Small intestine (tissue), 7 donors: ENCODE data around the gene SERPINB6. TPM values are rescaled to one million over a fixed set of nuclear protein-coding genes. Genes with fewer than 3 reads are reported as not detected.
"Not testable (repeated sequence)": the region's sequence is repeated elsewhere in the genome, so short reads cannot be mapped to it uniquely, and the experiment has no call there.

ENCODE experiments used
- DNase-seq, 2 donors: peaks; one replicate each; pipeline versions ENCODE4 v3.0.0 to v3.0.0-alpha.2; 2013
- FAIRE-seq: peaks from 2 replicates; lab custom pipeline; 2012; peaks lifted over from hg19 to GRCh38; lab: Jason Lieb, UNC
- H3K27ac ChIP-seq, 3 donors: one replicate each; pipeline ENCODE4 v1.5.1; 2013; ENCODE audit warnings: low read length in 2 of 3, mild to moderate bottlenecking in 2 of 3, control low read depth in 1 of 3, inconsistent platforms in 1 of 3, low read depth in 1 of 3, moderate library complexity in 1 of 3
- H3K27me3 ChIP-seq, 3 donors: one replicate each; pipeline ENCODE4 v1.6.1; 2013; ENCODE audit warnings: low read length in 3 of 3, inconsistent platforms in 1 of 3; ENCODE audit not compliant: control insufficient read depth in 3 of 3, insufficient read depth in 3 of 3
- H3K36me3 ChIP-seq, 3 donors: one replicate each; pipeline ENCODE4 v1.6.1; 2013; ENCODE audit warnings: low read length in 3 of 3, inconsistent platforms in 1 of 3, low read depth in 1 of 3, mild to moderate bottlenecking in 1 of 3, moderate library complexity in 1 of 3; ENCODE audit not compliant: control insufficient read depth in 3 of 3, insufficient read depth in 2 of 3
- H3K4me1 ChIP-seq, 3 donors: one replicate each; pipeline ENCODE4 v1.6.1; 2013; ENCODE audit warnings: low read length in 2 of 3, inconsistent platforms in 1 of 3, low read depth in 1 of 3, mild to moderate bottlenecking in 1 of 3, moderate library complexity in 1 of 3; ENCODE audit not compliant: control insufficient read depth in 3 of 3, insufficient read depth in 2 of 3
- H3K4me3 ChIP-seq, 3 donors: one replicate each; pipeline ENCODE4 v1.5.1; 2013; ENCODE audit warnings: low read length in 3 of 3, control low read depth in 1 of 3, inconsistent platforms in 1 of 3, low read depth in 1 of 3, mild to moderate bottlenecking in 1 of 3, moderate library complexity in 1 of 3
- H3K9me3 ChIP-seq, 2 donors: one replicate each; pipeline ENCODE4 v1.6.1; 2013; ENCODE audit warnings: low read depth in 1 of 2, low read length in 1 of 2; ENCODE audit not compliant: control insufficient read depth in 2 of 2, insufficient read depth in 1 of 2
- WGBS, 3 donors: extraction: QIAGEN DNeasy Blood & Tissue Kit; methylation state at CpG; one replicate each; pipeline ENCODE4 v1.1.7; 2013; 5-methylcytosine and 5-hydroxymethylcytosine counted together
- polyA plus RNA-seq, 4 donors: library from polyadenylated mRNA; stranded (reverse) in 3 of 4; unstranded in 1 of 4; fragments of 200-250 nt in 3 of 4; fragments of 120-200 nt in 1 of 4; gene quantifications; one replicate each; pipeline versions ENCODE4 v1.2.1 to v1.2.3, GENCODE V29; 2013
- donor health status: healthy with polysubstance abuse.
- donor health status: control.
- donor health status: control.
- donor health status: Bipolar disorder and iron deficiency.
- donor health status: healthy.

Gene SERPINB6
- polyA plus RNA-seq, 4 donors = 280 to 539 (median 418) TPM

DNA sequence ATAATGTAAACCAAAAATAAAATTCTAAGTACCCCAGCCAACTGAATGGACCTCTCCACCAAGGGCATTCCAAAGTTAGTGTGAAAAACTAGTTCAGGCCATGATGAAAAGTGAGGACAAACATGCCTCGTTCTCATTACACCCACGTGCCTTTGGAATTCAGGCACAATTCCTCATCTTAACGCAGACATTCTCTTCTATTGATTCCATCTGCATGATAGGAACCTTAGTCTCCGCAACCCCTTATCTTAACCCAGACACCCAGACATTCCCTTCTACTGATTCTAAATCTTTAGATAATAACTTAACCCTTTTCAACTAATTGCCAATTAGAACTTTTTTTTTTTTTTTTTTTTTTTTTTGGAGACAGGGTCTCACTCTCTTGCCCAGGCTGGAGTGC is 7.6 kb upstream of the SERPINB6 start:
- H3K36me3 ChIP-seq = no peaks in the 10 kb centered on the region
- no peak overlapping the region for H3K4me3 ChIP-seq
- WGBS, 3 donors = 80 to 83% (median 83%) methylated on average over 4 of the region's 4 CpGs
- DNase-seq = no peak
- no peak overlapping the region for H3K27ac ChIP-seq
- H3K4me1 ChIP-seq = peaks cover 11 to 52% (median 13%) of the 10 kb centered on the region in 3 donors
- FAIRE-seq = no peak
- no peaks in the 10 kb centered on the region for H3K27me3 ChIP-seq
- no peaks in the 10 kb centered on the region for H3K9me3 ChIP-seq

GRCh38 chr6:2977799-2978590 is 6.6 kb upstream of the SERPINB6 start:
- FAIRE-seq (no peak), DNase-seq (peak in 1 of 2 donors; percentile 62)
- Histone ChIP-seq H3K27ac (peak overlapping the region in 1 of 3 donors; percentile 48), H3K27me3 (no peaks in the 10 kb centered on the region), H3K36me3 (no peaks in the 10 kb centered on the region), H3K9me3 (no peaks in the 10 kb centered on the region), H3K4me1 (peaks cover 10 to 43% (median 11%) of the 10 kb centered on the region in 3 donors), H3K4me3 (no peak overlapping the region)
- WGBS, 3 donors = 76 to 85% (median 78%) methylated on average over 3 of the region's 3 CpGs

DNA sequence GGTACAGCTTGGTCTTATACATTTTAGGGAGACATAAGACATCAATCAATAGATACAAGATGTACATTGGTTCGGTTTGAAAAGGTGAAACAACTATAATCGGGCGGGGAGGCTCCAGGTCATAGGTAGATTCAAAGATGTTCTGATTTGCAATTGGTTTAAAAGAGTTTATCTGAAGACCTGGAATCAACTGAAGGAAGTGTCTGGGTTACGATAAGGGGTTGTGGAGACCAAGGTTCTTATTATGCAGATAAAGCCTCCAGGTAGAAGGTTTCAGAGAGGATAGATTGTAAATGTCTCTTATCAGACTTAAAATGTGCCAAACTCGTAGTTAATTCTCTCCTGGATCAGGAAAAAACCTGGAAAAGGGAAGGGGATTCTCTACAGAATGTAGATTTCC is 5.9 kb upstream of the SERPINB6 start:
- WGBS, 3 donors = 16 to 63% (median 35%) methylated on average over 5 of the region's 5 CpGs
- no peak for FAIRE-seq

GRCh38 chr6:2976571-2977085 is 5.3 kb upstream of the SERPINB6 start:
- Histone ChIP-seq H3K36me3 (no peaks in the 10 kb centered on the region), H3K4me1 (peaks cover 6 to 35% (median 10%) of the 10 kb centered on the region in 3 donors), H3K4me3 (no peak overlapping the region), H3K27me3 (no peaks in the 10 kb centered on the region), H3K27ac (no peak overlapping the region), H3K9me3 (no peaks in the 10 kb centered on the region)
- WGBS, 3 donors = 63 to 73% (median 68%) methylated on average over 7 of the region's 7 CpGs
- DNase-seq = no peak
- FAIRE-seq = no peak

More for the DNA sequence above, 5.9 kb upstream of the SERPINB6 start:
- H3K4me1 ChIP-seq = peaks cover 6 to 39% (median 11%) of the 10 kb centered on the region in 3 donors
- peak overlapping the region in 1 of 3 donors; percentile 48 for H3K27ac ChIP-seq
- no peaks in the 10 kb centered on the region for H3K27me3 ChIP-seq
- H3K4me3 ChIP-seq = no peak overlapping the region
- DNase-seq = peak in 1 of 2 donors; percentile 67
- H3K9me3 ChIP-seq = no peaks in the 10 kb centered on the region
- no peaks in the 10 kb centered on the region for H3K36me3 ChIP-seq

GRCh38 chr6:2976060-2976459 is 4.7 kb upstream of the SERPINB6 start:
- FAIRE-seq (no peak), DNase-seq (no peak)
- H3K9me3 ChIP-seq = no peaks in the 10 kb centered on the region
- H3K27me3 ChIP-seq = no peaks in the 10 kb centered on the region
- H3K27ac ChIP-seq = no peak overlapping the region
- H3K4me3 ChIP-seq = no peak overlapping the region
- 75 to 85% (median 80%) methylated on average over 5 of the region's 5 CpGs for WGBS, 3 donors
- no peaks in the 10 kb centered on the region for H3K36me3 ChIP-seq
- peaks cover 4 to 31% (median 5%) of the 10 kb centered on the region in 3 donors for H3K4me1 ChIP-seq

DNA sequence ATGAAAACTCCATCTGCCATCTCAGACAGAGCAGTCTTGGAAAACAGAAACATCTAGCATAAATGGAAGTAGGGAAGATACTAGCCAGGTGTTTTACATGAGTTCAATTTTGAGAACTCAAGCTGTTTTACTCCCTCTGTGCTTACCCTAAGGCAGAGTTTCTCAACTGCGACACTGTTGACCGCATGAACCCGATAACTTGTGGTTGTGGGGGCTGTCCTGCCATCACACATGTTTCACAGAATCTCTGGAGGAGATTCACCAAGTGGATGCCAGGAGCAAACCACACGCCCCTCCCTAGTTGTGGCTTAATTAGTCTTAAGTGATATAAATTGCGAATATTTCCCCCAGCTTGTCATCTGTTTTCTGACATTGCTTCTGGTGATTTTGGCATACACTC is 2.3 kb upstream of the SERPINB6 start:
- no peaks in the 10 kb centered on the region for H3K27me3 ChIP-seq
- 76 to 93% (median 86%) methylated on average over 5 of the region's 5 CpGs for WGBS, 3 donors
- no peaks in the 10 kb centered on the region for H3K9me3 ChIP-seq
- DNase-seq (no peak), FAIRE-seq (no peak)
- H3K4me3 ChIP-seq = no peak overlapping the region
- peaks cover 0 to 2% (median 0%) of the 10 kb centered on the region in 3 donors for H3K36me3 ChIP-seq
- no peak overlapping the region for H3K27ac ChIP-seq
- peaks cover 0 to 19% (median under 1%) of the 10 kb centered on the region in 3 donors for H3K4me1 ChIP-seq

DNA sequence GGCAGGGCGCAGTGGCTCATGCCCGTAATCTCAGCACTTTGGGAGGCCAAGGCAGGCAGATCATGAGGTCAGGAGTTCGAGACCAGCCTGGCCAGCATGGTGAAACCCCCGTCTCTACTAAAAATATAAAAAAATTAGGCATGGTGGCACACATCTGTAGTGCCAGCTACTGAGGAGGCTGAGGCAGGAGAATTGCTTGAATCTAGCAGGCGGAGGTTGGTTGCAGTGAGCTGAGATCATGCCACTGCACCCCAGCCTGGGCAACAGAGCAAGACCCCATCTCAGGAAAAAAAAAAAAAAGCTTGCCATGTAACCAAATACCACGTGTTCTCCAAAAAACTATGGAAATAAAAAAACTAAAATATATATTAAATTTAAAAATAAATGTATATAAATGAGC is 1.8 kb upstream of the SERPINB6 start:
- H3K9me3 ChIP-seq, H3K4me3 ChIP-seq, H3K36me3 ChIP-seq, DNase-seq, FAIRE-seq, H3K27ac ChIP-seq, H3K27me3 ChIP-seq: not testable (repeated sequence)
- WGBS, 3 donors = 94 to 96% (median 94%) methylated on average over 6 of the region's 6 CpGs
- peaks cover 0 to 14% (median 2%) of the 10 kb centered on the region in 3 donors for H3K4me1 ChIP-seq

- FAIRE-seq, H3K4me3 ChIP-seq, H3K27me3 ChIP-seq, DNase-seq, H3K9me3 ChIP-seq, H3K27ac ChIP-seq, H3K36me3 ChIP-seq: not testable (repeated sequence)
- peaks cover 2 to 12% (median 2%) of the 10 kb centered on the region in 3 donors for H3K4me1 ChIP-seq
- WGBS, 3 donors = 98 to 99% (median 99%) methylated on average over 5 of the region's 5 CpGs
Measured at GRCh38 chr6:2972685-2973084, 1.3 kb upstream of the SERPINB6 start.
